Left lung (tissue), 10 donors: ENCODE measurements around the gene NPAT. TPM values are rescaled to one million over a fixed set of nuclear protein-coding genes. Genes with fewer than 3 reads are reported as not detected.

ENCODE experiments used
- ATAC-seq: fragments of 200-7000 bp; cut with Tn5 transposase; one replicate; pipeline ENCODE4 v1.9.1; 2020; ENCODE audit warnings: moderate library complexity
- DNase-seq, 4 donors: peaks; one replicate each; pipeline ENCODE4 v3.0.0-alpha.2; 2013 to 2020
- H3K27ac ChIP-seq, 2 donors: fragments of 200-600 bp; sonication (generic) in 1 of 2; one replicate each; pipeline versions ENCODE4 v1.5.0 to v1.8.0; 2020 to 2021
- H3K27me3 ChIP-seq, 2 donors: fragments of 200-600 bp; sonication (generic) in 1 of 2; one replicate each; pipeline versions ENCODE4 v1.5.0 to v1.8.0; 2020 to 2021
- H3K36me3 ChIP-seq, 2 donors: fragments of 200-600 bp; sonication (generic) in 1 of 2; one replicate each; pipeline versions ENCODE4 v1.5.0 to v1.8.0; 2020 to 2021
- H3K4me1 ChIP-seq, 2 donors: fragments of 200-600 bp; one replicate each; pipeline ENCODE4 v1.8.0; 2021
- H3K4me3 ChIP-seq, 2 donors: fragments of 200-600 bp; sonication (generic) in 1 of 2; one replicate each; pipeline versions ENCODE4 v1.5.0 to v1.8.0; 2020 to 2021; ENCODE audit warnings: mild to moderate bottlenecking in 1 of 2
- H3K9me3 ChIP-seq, 2 donors: fragments of 200-600 bp; sonication (generic) in 1 of 2; one replicate each; pipeline versions ENCODE4 v1.5.0 to v1.8.0; 2020 to 2021
- intact Hi-C, 2 donors: fragments of 100-400 bp; cut with DNase I; formaldehyde crosslinking; loops; one replicate each; pipeline versions ENCODE4 v1.11.2 to v1.14.2; 2022
- polyA plus RNA-seq, 6 donors: library from polyadenylated mRNA; unstranded; fragments of 120-200 nt; gene quantifications; one replicate each; pipeline ENCODE4 v1.2.1, GENCODE V29; 2013; ENCODE audit not compliant: insufficient read length in 6 of 6
- total RNA-seq, 2 donors: library from RNA; stranded (reverse); fragmentation: NEBNext Ultra II Directional; extraction: Animal tissue kit (Norgen Biotek cat#: 25700); gene quantifications; one replicate each; pipeline ENCODE4 v1.2.1, GENCODE V29; 2021
- TF ChIP-seq, protein P1 (sequence below), 2 donors: fragments of 200-600 bp; sonication (generic) in 1 of 2; IDR thresholded peaks; one replicate each; pipeline versions ENCODE4 v1.5.0 to v1.8.0; 2021; ENCODE audit warnings: antibody characterized with exemption in 2 of 2
- donor health status: DM: no; HTN: yes; CAD: no.
- donor health status: DM: no; HTN: no; CAD: no.

Gene NPAT
- total and polyA plus RNA-seq, 8 donors = 13.6 to 22.5 (median 19.2) TPM

DNA sequence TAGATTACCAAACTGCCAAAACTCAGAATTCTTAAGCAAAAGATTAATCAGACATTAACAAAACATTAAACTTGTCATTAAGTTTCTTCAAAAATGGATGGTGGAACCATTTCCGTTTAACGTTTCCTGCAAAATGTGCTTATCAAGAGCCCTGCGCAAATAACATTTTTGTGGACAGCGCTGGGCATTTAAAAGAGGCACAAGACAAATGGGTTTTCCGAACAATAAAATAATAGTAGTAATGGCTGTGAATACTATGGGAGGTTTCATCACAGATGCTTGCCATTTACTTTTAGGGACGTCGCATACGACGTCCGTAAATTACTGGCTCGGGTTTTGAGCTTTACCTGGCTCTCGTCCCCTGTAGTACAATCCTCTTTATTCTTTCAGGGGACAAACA, 1.1 kb downstream of the NPAT start:
- DNase-seq (peak in 2 of 4 donors; percentile 7 to 27), ATAC-seq (no peak)
- Histone ChIP-seq H3K4me1 (peaks cover 7 to 60% of the 10 kb centered on the region in 2 donors), H3K27ac (peak overlapping the region; percentile 94 to 99), H3K27me3 (no peaks in the 10 kb centered on the region), H3K9me3 (no peaks in the 10 kb centered on the region), H3K36me3 (no peaks in the 10 kb centered on the region), H3K4me3 (peak overlapping the region; percentile 74 to 80)
- TF ChIP-seq, protein P1, sequence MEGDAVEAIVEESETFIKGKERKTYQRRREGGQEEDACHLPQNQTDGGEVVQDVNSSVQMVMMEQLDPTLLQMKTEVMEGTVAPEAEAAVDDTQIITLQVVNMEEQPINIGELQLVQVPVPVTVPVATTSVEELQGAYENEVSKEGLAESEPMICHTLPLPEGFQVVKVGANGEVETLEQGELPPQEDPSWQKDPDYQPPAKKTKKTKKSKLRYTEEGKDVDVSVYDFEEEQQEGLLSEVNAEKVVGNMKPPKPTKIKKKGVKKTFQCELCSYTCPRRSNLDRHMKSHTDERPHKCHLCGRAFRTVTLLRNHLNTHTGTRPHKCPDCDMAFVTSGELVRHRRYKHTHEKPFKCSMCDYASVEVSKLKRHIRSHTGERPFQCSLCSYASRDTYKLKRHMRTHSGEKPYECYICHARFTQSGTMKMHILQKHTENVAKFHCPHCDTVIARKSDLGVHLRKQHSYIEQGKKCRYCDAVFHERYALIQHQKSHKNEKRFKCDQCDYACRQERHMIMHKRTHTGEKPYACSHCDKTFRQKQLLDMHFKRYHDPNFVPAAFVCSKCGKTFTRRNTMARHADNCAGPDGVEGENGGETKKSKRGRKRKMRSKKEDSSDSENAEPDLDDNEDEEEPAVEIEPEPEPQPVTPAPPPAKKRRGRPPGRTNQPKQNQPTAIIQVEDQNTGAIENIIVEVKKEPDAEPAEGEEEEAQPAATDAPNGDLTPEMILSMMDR (IDR thresholded peaks at IDR 0.05) = no peak
- intact Hi-C loops = no loop called here

DNA sequence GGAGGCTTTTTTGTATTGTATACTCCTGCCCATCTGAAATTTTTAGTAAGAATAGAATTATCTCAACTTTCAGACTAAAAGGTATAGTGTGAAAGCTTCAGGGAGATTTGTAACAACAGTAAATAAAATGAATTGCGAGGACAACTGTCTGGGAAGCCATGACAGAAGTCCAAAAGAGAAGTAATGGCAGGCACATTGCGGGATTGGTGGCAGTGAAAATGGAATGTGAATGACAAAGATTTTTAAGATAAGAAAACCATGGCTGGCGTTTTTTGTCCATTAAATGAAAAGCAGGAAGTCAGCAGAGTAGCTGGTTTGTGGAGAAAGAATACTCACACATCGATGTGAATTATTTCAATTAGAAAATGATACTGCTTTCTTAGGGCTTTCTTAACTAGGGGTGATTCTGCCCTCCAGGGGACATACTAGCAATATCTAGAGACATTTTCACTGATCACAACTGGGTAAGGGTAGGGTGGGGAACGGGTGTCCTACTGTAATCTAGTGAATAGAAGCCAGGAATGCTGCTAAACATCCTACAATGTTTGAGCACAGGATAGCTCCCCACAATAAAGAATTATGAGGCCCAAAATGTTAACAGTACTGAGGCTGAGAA, 1.6 kb downstream of the NPAT start:
- intact Hi-C loops = no loop called here
- Histone ChIP-seq H3K4me1 (peaks cover 7 to 55% of the 10 kb centered on the region in 2 donors), H3K36me3 (no peaks in the 10 kb centered on the region), H3K27me3 (no peaks in the 10 kb centered on the region), H3K9me3 (no peaks in the 10 kb centered on the region), H3K27ac (peak overlapping the region; percentile 94 to 99), H3K4me3 (peak overlapping the region; percentile 74 to 80)
- DNase-seq = peak in 1 of 4 donors; percentile 10
- TF ChIP-seq, protein P1 (IDR thresholded peaks at IDR 0.05) = no peak
- no peak for ATAC-seq

DNA sequence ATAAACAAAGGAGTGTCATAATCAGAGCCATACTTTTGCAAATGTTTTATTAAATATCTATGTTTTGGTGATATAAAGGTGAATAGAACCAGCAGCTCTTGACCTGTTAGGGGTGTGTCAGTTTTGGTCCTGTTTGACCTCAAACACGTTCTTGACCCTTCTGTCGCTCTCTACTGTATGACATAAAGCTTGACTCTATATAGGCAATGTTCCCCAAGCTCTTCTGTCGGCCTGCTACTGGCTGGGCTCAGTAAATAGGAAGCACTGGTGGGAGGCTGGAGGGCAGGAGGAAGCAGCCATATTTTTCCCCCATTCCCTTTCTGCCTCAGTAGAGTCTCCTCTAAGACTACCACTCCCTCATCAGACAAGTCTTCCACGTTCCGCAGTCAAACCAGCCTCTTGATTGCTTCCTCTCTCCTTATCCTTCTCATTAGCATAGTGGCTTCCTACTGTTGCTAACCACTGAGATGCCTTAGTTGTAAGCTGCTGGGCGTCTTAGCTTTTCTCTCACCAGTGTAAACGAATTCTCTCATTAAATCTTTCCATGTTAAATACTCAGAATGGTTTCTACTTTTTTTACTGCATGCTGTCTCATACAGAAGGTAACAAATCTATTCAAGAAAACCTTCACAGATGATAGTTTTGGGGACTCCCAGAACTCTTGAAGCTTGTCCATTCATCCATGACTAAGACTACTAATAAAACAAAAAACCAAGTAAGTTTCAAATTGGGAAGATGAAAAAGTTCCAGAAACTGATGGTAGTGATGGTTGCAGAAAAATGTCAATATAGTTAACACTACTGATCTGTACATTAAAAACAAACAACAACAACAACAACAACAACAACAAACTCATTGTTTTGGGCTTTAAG, 3.3 kb downstream of the NPAT start:
- TF ChIP-seq, protein P1 (IDR thresholded peaks at IDR 0.05) = no peak
- DNase-seq (no peak), ATAC-seq (no peak)
- H3K36me3 ChIP-seq = no peaks in the 10 kb centered on the region
- intact Hi-C loops = no loop called here
- H3K4me1 ChIP-seq = peaks cover under 1 to 38% of the 10 kb centered on the region in 2 donors
- H3K27me3 ChIP-seq = no peaks in the 10 kb centered on the region
- H3K4me3 ChIP-seq = no peak overlapping the region
- H3K27ac ChIP-seq = no peak overlapping the region
- no peaks in the 10 kb centered on the region for H3K9me3 ChIP-seq

DNA sequence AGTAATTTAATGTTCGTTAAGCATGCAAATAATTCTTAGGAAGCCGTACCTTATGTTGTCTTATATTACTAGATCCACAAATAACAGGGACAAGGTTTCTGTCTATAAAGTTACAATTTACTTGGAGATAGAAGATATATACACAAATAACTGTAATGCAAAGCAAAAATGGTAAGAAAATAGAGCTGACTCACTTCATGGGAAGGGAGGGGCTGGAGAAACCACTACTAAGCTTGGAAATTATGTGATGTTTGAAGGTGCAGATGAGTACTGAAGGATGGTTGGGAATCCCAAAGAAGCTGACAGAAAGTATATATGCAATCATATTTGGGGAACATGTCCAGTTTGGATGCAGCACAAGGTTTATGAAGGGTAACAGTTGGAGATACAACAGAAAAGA, 4.0 kb downstream of the NPAT start:
- ATAC-seq (no peak), DNase-seq (no peak)
- H3K4me1 ChIP-seq = peaks cover 0 to 32% of the 10 kb centered on the region in 2 donors
- peaks cover 0 to 5% of the 10 kb centered on the region in 2 donors for H3K36me3 ChIP-seq
- intact Hi-C loops = no loop called here
- H3K9me3 ChIP-seq = no peaks in the 10 kb centered on the region
- H3K4me3 ChIP-seq = no peak overlapping the region
- TF ChIP-seq, protein P1 (IDR thresholded peaks at IDR 0.05) = no peak
- H3K27me3 ChIP-seq = no peaks in the 10 kb centered on the region
- no peak overlapping the region for H3K27ac ChIP-seq

DNA sequence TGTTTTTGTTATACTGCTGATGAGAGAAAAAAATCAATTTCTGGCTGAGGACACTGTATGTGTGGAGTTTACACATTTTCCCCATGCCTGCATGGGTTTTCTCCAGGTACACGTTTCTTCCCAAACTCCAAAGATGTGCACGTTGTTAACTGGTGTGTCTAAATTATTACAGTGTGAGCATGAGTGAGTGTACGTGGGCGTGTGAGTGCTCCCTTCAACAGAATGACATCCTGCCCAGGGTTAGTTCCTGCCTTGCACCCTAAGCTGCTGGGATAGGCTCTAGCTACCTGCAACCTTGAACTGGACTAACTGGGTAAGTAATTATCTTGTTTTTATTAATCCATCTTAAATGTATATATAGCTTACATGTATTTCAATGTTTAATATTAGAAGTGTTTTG, 5.5 kb downstream of the NPAT start:
- no peak overlapping the region for H3K4me3 ChIP-seq
- intact Hi-C loops = no loop called here
- no peak overlapping the region for H3K27ac ChIP-seq
- ATAC-seq = no peak
- peaks cover 0 to 17% of the 10 kb centered on the region in 2 donors for H3K36me3 ChIP-seq
- H3K27me3 ChIP-seq = no peaks in the 10 kb centered on the region
- no peak for DNase-seq
- H3K4me1 ChIP-seq = peaks cover 0 to 32% of the 10 kb centered on the region in 2 donors
- TF ChIP-seq, protein P1 (IDR thresholded peaks at IDR 0.05) = no peak
- no peaks in the 10 kb centered on the region for H3K9me3 ChIP-seq
